Kidney epithelial cell (primary cell): Measurements from ENCODE around the gene ZNF831. TPM values are rescaled to one million over a fixed set of nuclear protein-coding genes. Genes with fewer than 3 reads are reported as not detected.

Source experiments
- DNase-seq: peaks from one replicate; pipeline ENCODE4 v3.0.0-alpha.2; 2010; ENCODE audit warnings: low read depth
- H3K27me3 ChIP-seq: 2 replicates; pipeline ENCODE4 v1.6.0; 2011; ENCODE audit warnings: low read length; ENCODE audit not compliant: control insufficient read depth, insufficient read depth
- H3K36me3 ChIP-seq: 2 replicates; pipeline ENCODE4 v1.5.1; 2011; ENCODE audit warnings: low read length; ENCODE audit not compliant: control insufficient read depth, insufficient read depth
- H3K4me3 ChIP-seq: 2 replicates; pipeline ENCODE4 v1.5.1; 2011; ENCODE audit warnings: low read depth, mild to moderate bottlenecking, control low read depth, low read length
- total RNA-seq: library from RNA; depleted of rRNA; stranded (reverse); fragments of >200 nt; gene quantifications from 2 replicates; pipeline ENCODE4 v1.2.3, GENCODE V29; 2015
- TF ChIP-seq, protein P1 (sequence below): IDR thresholded peaks from 2 replicates; pipeline ENCODE4 v1.5.1; 2011; ENCODE audit warnings: mild to moderate bottlenecking, moderate library complexity, low read length, control low read depth, inconsistent platforms; ENCODE audit not compliant: insufficient read depth, poor library complexity, severe bottlenecking

Gene ZNF831
- total RNA-seq, 1 donor from 2014 or later, result not detected

GRCh38 chr20:59125332-59125731 lies 38.3 kb upstream of the ZNF831 start:
- H3K36me3 ChIP-seq, result no peaks in the 10 kb centered on the region
- TF ChIP-seq, protein P1, sequence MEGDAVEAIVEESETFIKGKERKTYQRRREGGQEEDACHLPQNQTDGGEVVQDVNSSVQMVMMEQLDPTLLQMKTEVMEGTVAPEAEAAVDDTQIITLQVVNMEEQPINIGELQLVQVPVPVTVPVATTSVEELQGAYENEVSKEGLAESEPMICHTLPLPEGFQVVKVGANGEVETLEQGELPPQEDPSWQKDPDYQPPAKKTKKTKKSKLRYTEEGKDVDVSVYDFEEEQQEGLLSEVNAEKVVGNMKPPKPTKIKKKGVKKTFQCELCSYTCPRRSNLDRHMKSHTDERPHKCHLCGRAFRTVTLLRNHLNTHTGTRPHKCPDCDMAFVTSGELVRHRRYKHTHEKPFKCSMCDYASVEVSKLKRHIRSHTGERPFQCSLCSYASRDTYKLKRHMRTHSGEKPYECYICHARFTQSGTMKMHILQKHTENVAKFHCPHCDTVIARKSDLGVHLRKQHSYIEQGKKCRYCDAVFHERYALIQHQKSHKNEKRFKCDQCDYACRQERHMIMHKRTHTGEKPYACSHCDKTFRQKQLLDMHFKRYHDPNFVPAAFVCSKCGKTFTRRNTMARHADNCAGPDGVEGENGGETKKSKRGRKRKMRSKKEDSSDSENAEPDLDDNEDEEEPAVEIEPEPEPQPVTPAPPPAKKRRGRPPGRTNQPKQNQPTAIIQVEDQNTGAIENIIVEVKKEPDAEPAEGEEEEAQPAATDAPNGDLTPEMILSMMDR, result no peak
- no peak for DNase-seq
- no peak overlapping the region for H3K4me3 ChIP-seq
- H3K27me3 ChIP-seq, result no peaks in the 10 kb centered on the region

DNA sequence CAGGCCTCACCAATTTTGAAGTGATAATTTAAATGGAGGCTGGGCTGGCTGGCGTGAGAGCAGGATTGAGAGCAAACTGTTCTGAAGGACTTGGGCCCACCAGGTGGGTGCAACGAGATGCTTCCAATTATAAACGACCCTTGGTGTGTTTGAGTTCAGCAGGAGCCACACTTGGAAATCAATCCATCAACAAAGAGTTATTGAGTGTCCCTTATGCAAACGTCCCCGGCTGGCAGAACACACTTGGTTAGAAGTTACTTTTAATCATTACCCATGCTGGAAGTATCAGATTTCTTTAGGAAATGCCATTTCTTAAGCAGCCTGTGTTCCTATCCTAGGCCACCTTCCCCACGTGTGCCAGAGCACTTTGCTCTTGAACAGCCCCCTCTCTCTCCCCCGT lies 37.8 kb upstream of the ZNF831 start:
- DNase-seq, result no peak
- TF ChIP-seq, protein P1, result no peak
- Histone ChIP-seq H3K36me3 (no peaks in the 10 kb centered on the region), H3K27me3 (no peaks in the 10 kb centered on the region), H3K4me3 (no peak overlapping the region)

- H3K36me3 ChIP-seq, result no peaks in the 10 kb centered on the region
- no peak overlapping the region for H3K4me3 ChIP-seq
- no peak for DNase-seq
- TF ChIP-seq, protein P1, result no peak
- H3K27me3 ChIP-seq, result no peaks in the 10 kb centered on the region
These were observed 35.8 kb upstream of the ZNF831 start for GRCh38 chr20:59127839-59128238.

- Histone ChIP-seq H3K4me3 (no peak overlapping the region), H3K27me3 (no peaks in the 10 kb centered on the region), H3K36me3 (no peaks in the 10 kb centered on the region)
- TF ChIP-seq, protein P1, result no peak
- no peak for DNase-seq
These were observed 31.9 kb upstream of the ZNF831 start for GRCh38 chr20:59131551-59132285.

DNA sequence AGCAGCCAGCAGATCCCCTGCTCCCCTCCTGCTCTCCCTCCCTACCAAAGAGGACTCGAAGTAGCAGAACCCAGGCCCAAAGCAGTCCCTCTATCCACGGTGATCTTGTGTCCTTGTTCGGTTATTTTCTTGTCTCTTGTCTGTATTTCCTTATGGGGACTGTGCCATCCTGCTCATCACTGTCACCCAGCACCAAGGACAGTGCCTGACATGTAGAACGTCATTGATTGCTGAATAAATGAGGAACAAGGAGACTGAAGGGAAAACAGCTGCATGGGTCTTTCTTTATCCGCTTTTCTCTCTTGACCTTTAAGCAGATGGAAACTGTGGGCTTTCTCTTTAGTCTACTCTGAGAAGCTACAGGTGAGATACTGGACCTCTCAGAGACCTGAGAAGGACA lies 29.4 kb upstream of the ZNF831 start:
- H3K4me3 ChIP-seq, result no peak overlapping the region
- TF ChIP-seq, protein P1, result no peak
- no peak for DNase-seq
- H3K27me3 ChIP-seq, result no peaks in the 10 kb centered on the region
- no peaks in the 10 kb centered on the region for H3K36me3 ChIP-seq

- DNase-seq, result no peak
- no peaks in the 10 kb centered on the region for H3K27me3 ChIP-seq
- H3K36me3 ChIP-seq, result no peaks in the 10 kb centered on the region
- TF ChIP-seq, protein P1, result no peak
- H3K4me3 ChIP-seq, result no peak overlapping the region
These were observed 28.5 kb upstream of the ZNF831 start for GRCh38 chr20:59135093-59135492.
